ENCODE data around the gene MMRN2. TPM values are rescaled to one million over a fixed set of nuclear protein-coding genes. Genes with fewer than 3 reads are reported as not detected.
"Not testable (repeated sequence)": the region's sequence is repeated elsewhere in the genome, so short reads cannot be mapped to it uniquely, and the experiment has no call there.

Gene MMRN2
- total and polyA plus RNA-seq, 8 donors = 1.00 to 40.0 (median 5.7) TPM

DNA sequence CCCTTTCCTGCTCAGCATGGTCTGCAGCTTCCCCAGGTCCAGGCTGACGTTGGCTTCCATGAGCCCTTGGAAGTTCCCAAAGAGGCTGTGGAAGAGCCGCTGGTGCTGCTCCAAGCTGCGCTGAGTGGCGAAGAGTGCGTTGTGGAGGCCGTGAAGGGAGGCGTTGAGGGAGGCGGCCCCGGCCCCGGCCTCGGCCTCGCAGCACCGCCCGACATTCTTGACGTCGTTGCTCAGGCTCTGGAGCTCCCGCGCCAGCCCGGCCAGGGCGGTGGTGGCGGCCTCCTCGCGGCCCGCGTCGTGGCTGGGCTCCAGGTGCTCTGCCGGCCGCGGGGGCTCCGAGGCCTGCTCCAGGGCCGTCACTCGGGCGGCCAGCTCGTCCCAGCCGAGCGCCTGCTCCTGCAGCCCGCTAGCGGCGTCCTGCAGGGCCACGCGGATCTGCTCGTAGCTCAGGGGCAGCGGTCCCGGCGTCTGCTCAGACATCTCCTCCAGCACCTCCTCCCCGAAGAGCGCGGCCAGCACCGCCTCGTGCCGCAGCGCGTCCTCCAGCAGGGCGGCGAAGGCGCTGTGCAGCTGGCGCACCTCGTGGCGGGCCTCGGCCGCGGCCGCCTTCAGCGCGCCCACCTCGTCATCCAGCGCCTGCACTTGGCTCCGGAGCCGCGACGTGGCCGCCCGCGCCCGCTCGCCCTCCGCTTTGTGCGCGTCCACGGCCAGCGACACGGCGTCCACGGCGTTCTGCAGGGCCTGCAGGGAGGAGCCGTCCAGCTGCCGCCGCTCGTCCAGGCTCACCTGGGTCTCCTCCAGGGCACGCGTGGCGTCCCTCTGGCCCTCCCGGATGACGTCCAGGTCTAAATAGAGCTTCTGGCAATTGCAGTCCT is 14.7 kb downstream of the MMRN2 start:
- Histone ChIP-seq H3K27ac (no peak overlapping the region), H3K9me3 (no peaks in the 10 kb centered on the region), H3K27me3 (peaks cover 0 to 10% (median 0%) of the 10 kb centered on the region in 3 donors), H3K4me3 (peak overlapping the region in 2 of 4 donors; percentile 0 to 5), H3K36me3 (peaks cover 0 to 5% (median 1%) of the 10 kb centered on the region in 4 donors), H3K4me1 (peaks cover 11 to 55% (median 33%) of the 10 kb centered on the region in 4 donors)
- WGBS, 5 donors = 51 to 71% (median 59%) methylated on average over 17 to 94 of the region's 94 CpGs
- DNase-seq = peak; percentile 26 to 53
- intact Hi-C loops (cut with DNase I; ENCODE audit: low total_unique reads) = no loop called here
- no peak for TF ChIP-seq POLR2AphosphoS5 (IDR thresholded peaks at IDR 0.05)

GRCh38 chr10:86941991-86942421 is 15.4 kb downstream of the MMRN2 start:
- intact Hi-C loops (cut with DNase I; ENCODE audit: low total_unique reads) = no loop called here
- 80 to 92% (median 89%) methylated on average over 14 of the region's 14 CpGs for WGBS, 5 donors
- peaks cover 0 to 5% (median 1%) of the 10 kb centered on the region in 4 donors for H3K36me3 ChIP-seq
- H3K4me3 ChIP-seq = no peak overlapping the region
- peak in 1 of 2 donors; percentile 24 for DNase-seq
- TF ChIP-seq, protein P1, sequence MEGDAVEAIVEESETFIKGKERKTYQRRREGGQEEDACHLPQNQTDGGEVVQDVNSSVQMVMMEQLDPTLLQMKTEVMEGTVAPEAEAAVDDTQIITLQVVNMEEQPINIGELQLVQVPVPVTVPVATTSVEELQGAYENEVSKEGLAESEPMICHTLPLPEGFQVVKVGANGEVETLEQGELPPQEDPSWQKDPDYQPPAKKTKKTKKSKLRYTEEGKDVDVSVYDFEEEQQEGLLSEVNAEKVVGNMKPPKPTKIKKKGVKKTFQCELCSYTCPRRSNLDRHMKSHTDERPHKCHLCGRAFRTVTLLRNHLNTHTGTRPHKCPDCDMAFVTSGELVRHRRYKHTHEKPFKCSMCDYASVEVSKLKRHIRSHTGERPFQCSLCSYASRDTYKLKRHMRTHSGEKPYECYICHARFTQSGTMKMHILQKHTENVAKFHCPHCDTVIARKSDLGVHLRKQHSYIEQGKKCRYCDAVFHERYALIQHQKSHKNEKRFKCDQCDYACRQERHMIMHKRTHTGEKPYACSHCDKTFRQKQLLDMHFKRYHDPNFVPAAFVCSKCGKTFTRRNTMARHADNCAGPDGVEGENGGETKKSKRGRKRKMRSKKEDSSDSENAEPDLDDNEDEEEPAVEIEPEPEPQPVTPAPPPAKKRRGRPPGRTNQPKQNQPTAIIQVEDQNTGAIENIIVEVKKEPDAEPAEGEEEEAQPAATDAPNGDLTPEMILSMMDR (IDR thresholded peaks at IDR 0.05) = no peak
- TF ChIP-seq EP300 (IDR thresholded peaks at IDR 0.05) (no peak), POLR2A (IDR thresholded peaks at IDR 0.05) (no peak), POLR2AphosphoS5 (IDR thresholded peaks at IDR 0.05) (no peak)
- peaks cover 0 to 10% (median 0%) of the 10 kb centered on the region in 3 donors for H3K27me3 ChIP-seq
- peaks cover 11 to 62% (median 36%) of the 10 kb centered on the region in 4 donors for H3K4me1 ChIP-seq
- H3K27ac ChIP-seq = no peak overlapping the region
- no peaks in the 10 kb centered on the region for H3K9me3 ChIP-seq

- H3K9me3 ChIP-seq = no peaks in the 10 kb centered on the region
- DNase-seq = no peak
- TF ChIP-seq POLR2A (IDR thresholded peaks at IDR 0.05) (no peak), EP300 (IDR thresholded peaks at IDR 0.05) (no peak), POLR2AphosphoS5 (IDR thresholded peaks at IDR 0.05) (no peak)
- TF ChIP-seq, protein P1 (IDR thresholded peaks at IDR 0.05) = no peak
- H3K36me3 ChIP-seq = peaks cover 0 to 10% (median 3%) of the 10 kb centered on the region in 4 donors
- intact Hi-C loops (cut with DNase I; ENCODE audit: low total_unique reads) = no loop called here
- 60 to 91% (median 74%) methylated on average over 2 of the region's 2 CpGs for WGBS, 5 donors
- peaks cover 0 to 10% (median 0%) of the 10 kb centered on the region in 3 donors for H3K27me3 ChIP-seq
- no peak overlapping the region for H3K4me3 ChIP-seq
- H3K27ac ChIP-seq = no peak overlapping the region
- peaks cover 11 to 67% (median 39%) of the 10 kb centered on the region in 4 donors for H3K4me1 ChIP-seq
These were observed 16.0 kb downstream of the MMRN2 start for GRCh38 chr10:86941426-86941825.

GRCh38 chr10:86940677-86941076 is 16.7 kb downstream of the MMRN2 start:
- intact Hi-C loops (cut with DNase I; ENCODE audit: low total_unique reads) = no loop called here
- H3K9me3 ChIP-seq = no peaks in the 10 kb centered on the region
- H3K27ac ChIP-seq = no peak overlapping the region
- peaks cover 0 to 10% (median 0%) of the 10 kb centered on the region in 3 donors for H3K27me3 ChIP-seq
- DNase-seq = peak in 1 of 2 donors; percentile 20
- H3K36me3 ChIP-seq = peaks cover 0 to 14% (median 5%) of the 10 kb centered on the region in 4 donors
- no peak overlapping the region for H3K4me3 ChIP-seq
- H3K4me1 ChIP-seq = peaks cover 5 to 60% (median 35%) of the 10 kb centered on the region in 4 donors
- TF ChIP-seq EP300 (IDR thresholded peaks at IDR 0.05) (no peak), POLR2AphosphoS5 (IDR thresholded peaks at IDR 0.05) (no peak), POLR2A (IDR thresholded peaks at IDR 0.05) (no peak)
- TF ChIP-seq, protein P1 (IDR thresholded peaks at IDR 0.05) = no peak
- 77 to 100% (median 86%) methylated on average over 3 to 6 of the region's 6 CpGs for WGBS, 5 donors

DNA sequence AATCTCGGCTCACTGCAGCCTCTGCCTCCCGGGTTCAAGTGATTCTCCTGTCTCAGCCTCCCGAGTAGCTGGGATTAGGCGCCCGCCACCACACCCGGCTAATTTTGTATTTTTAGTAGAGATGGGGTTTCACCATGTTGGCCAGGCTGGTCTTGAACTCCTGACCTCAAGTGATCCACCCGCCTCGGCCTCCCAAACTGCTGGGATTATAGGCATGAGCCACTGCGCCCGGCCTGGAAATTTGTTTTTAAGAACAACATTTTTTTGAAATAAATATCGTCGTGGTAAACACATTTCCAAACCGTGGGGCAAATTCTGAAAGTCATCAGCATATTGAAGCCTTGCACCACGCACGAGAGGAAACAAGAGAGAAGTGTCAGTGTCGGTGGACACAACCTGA is 17.3 kb downstream of the MMRN2 start:
- Histone ChIP-seq H3K27me3 (peaks cover 0 to 10% (median 0%) of the 10 kb centered on the region in 3 donors), H3K36me3 (peaks cover 0 to 14% (median 5%) of the 10 kb centered on the region in 4 donors), H3K4me1 (peaks cover 4 to 54% (median 29%) of the 10 kb centered on the region in 4 donors)
- H3K27ac ChIP-seq; intact Hi-C loops (cut with DNase I; ENCODE audit: low total_unique reads); H3K4me3 ChIP-seq; H3K9me3 ChIP-seq; DNase-seq: not testable (repeated sequence)
- 83 to 90% (median 84%) methylated on average over 16 of the region's 16 CpGs for WGBS, 5 donors

Data from stomach (tissue), 9 donors.